ENCODE results near the gene CLTA. TPM values are rescaled to one million over a fixed set of nuclear protein-coding genes. Genes with fewer than 3 reads are reported as not detected.
A peak's percentile ranks its signal among the peaks of the same experiment; 100 is the strongest.

Gene CLTA
- total RNA-seq, 2 donors from 2014 or later: 86.8 to 91.6 TPM

- Mint-ChIP-seq H3K27ac (peak overlapping the region; percentile 95), H3K36me3 (ENCODE audit: insufficient read depth in 2 of 2) (peaks cover 2 to 22% of the 10 kb centered on the region in 2 donors), H3K4me3 (peak overlapping the region; percentile 20 to 81), H3K4me1 (ENCODE audit: low read depth) (peaks cover 54% of the 10 kb centered on the region), H3K9me3 (no peaks in the 10 kb centered on the region), H3K27me3 (ENCODE audit: low read depth) (no peaks in the 10 kb centered on the region)
- DNase-seq (no peak), ATAC-seq (replicated peaks in 1 of 2) (peak; percentile 70 to 74)
These were observed 16.9 kb downstream of the CLTA start for GRCh38 chr9:36207546-36208012.

- Mint-ChIP-seq H3K9me3 (no peaks in the 10 kb centered on the region), H3K4me1 (ENCODE audit: low read depth) (peaks cover 60% of the 10 kb centered on the region), H3K36me3 (ENCODE audit: insufficient read depth in 2 of 2) (peaks cover 2 to 22% of the 10 kb centered on the region in 2 donors), H3K27ac (peak overlapping the region; percentile 95), H3K4me3 (peak overlapping the region in 1 of 2 donors; percentile 73), H3K27me3 (ENCODE audit: low read depth) (no peaks in the 10 kb centered on the region)
- ATAC-seq (replicated peaks in 1 of 2) (peak in 1 of 2 donors; percentile 20), DNase-seq (no peak)
These were observed 18.0 kb downstream of the CLTA start for GRCh38 chr9:36208521-36209253.

GRCh38 chr9:36210722-36211121 is 20.0 kb downstream of the CLTA start:
- H3K27ac Mint-ChIP-seq: peak overlapping the region; percentile 63
- H3K4me3 Mint-ChIP-seq: no peak overlapping the region
- no peaks in the 10 kb centered on the region for H3K9me3 Mint-ChIP-seq
- H3K36me3 Mint-ChIP-seq (ENCODE audit: insufficient read depth in 2 of 2): peaks cover 2 to 16% of the 10 kb centered on the region in 2 donors
- no peaks in the 10 kb centered on the region for H3K27me3 Mint-ChIP-seq (ENCODE audit: low read depth)
- peaks cover 61% of the 10 kb centered on the region for H3K4me1 Mint-ChIP-seq (ENCODE audit: low read depth)
- DNase-seq: no peak
- ATAC-seq (replicated peaks in 1 of 2): no peak

- Mint-ChIP-seq H3K27ac (peak overlapping the region; percentile 12), H3K9me3 (no peaks in the 10 kb centered on the region), H3K36me3 (ENCODE audit: insufficient read depth in 2 of 2) (peaks cover 2 to 18% of the 10 kb centered on the region in 2 donors), H3K27me3 (ENCODE audit: low read depth) (no peaks in the 10 kb centered on the region), H3K4me3 (no peak overlapping the region), H3K4me1 (ENCODE audit: low read depth) (peaks cover 59% of the 10 kb centered on the region)
- DNase-seq (no peak), ATAC-seq (replicated peaks in 1 of 2) (no peak)
These were observed 20.8 kb downstream of the CLTA start for GRCh38 chr9:36211510-36211909.

GRCh38 chr9:36213387-36213786 is 22.7 kb downstream of the CLTA start:
- peaks cover 2 to 18% of the 10 kb centered on the region in 2 donors for H3K36me3 Mint-ChIP-seq (ENCODE audit: insufficient read depth in 2 of 2)
- no peaks in the 10 kb centered on the region for H3K27me3 Mint-ChIP-seq (ENCODE audit: low read depth)
- H3K9me3 Mint-ChIP-seq: no peaks in the 10 kb centered on the region
- ATAC-seq (replicated peaks in 1 of 2): no peak
- peaks cover 58% of the 10 kb centered on the region for H3K4me1 Mint-ChIP-seq (ENCODE audit: low read depth)
- DNase-seq: no peak
- H3K4me3 Mint-ChIP-seq: no peak overlapping the region
- H3K27ac Mint-ChIP-seq: peak overlapping the region; percentile 30

GRCh38 chr9:36213989-36214388 is 23.3 kb downstream of the CLTA start:
- ATAC-seq (replicated peaks in 1 of 2) (no peak), DNase-seq (no peak)
- H3K9me3 Mint-ChIP-seq: no peaks in the 10 kb centered on the region
- no peak overlapping the region for H3K27ac Mint-ChIP-seq
- H3K4me1 Mint-ChIP-seq (ENCODE audit: low read depth): peaks cover 58% of the 10 kb centered on the region
- H3K36me3 Mint-ChIP-seq (ENCODE audit: insufficient read depth in 2 of 2): peaks cover 2 to 20% of the 10 kb centered on the region in 2 donors
- no peak overlapping the region for H3K4me3 Mint-ChIP-seq
- no peaks in the 10 kb centered on the region for H3K27me3 Mint-ChIP-seq (ENCODE audit: low read depth)

GRCh38 chr9:36214571-36214970 is 23.9 kb downstream of the CLTA start:
- Mint-ChIP-seq H3K9me3 (no peaks in the 10 kb centered on the region), H3K4me1 (ENCODE audit: low read depth) (peaks cover 56% of the 10 kb centered on the region), H3K27me3 (ENCODE audit: low read depth) (no peaks in the 10 kb centered on the region), H3K36me3 (ENCODE audit: insufficient read depth in 2 of 2) (peaks cover 2 to 18% of the 10 kb centered on the region in 2 donors), H3K4me3 (no peak overlapping the region), H3K27ac (no peak overlapping the region)
- DNase-seq: no peak
- no peak for ATAC-seq (replicated peaks in 1 of 2)

GRCh38 chr9:36217256-36217968 is 26.7 kb downstream of the CLTA start:
- H3K27ac Mint-ChIP-seq: peak overlapping the region; percentile 81
- peak overlapping the region; percentile 39 to 44 for H3K4me3 Mint-ChIP-seq
- no peaks in the 10 kb centered on the region for H3K9me3 Mint-ChIP-seq
- no peak for ATAC-seq (replicated peaks in 1 of 2)
- peaks cover 3 to 24% of the 10 kb centered on the region in 2 donors for H3K36me3 Mint-ChIP-seq (ENCODE audit: insufficient read depth in 2 of 2)
- peaks cover 46% of the 10 kb centered on the region for H3K4me1 Mint-ChIP-seq (ENCODE audit: low read depth)
- DNase-seq: no peak
- no peaks in the 10 kb centered on the region for H3K27me3 Mint-ChIP-seq (ENCODE audit: low read depth)

GRCh38 chr9:36218011-36218410 is 27.3 kb downstream of the CLTA start:
- peak overlapping the region; percentile 81 for H3K27ac Mint-ChIP-seq

GRCh38 chr9:36218411-36218901 is 27.7 kb downstream of the CLTA start:
- peak; percentile 69 to 90 for ATAC-seq (replicated peaks in 1 of 2)
- Mint-ChIP-seq H3K36me3 (ENCODE audit: insufficient read depth in 2 of 2) (peaks cover 9 to 34% of the 10 kb centered on the region in 2 donors), H3K27me3 (ENCODE audit: low read depth) (no peaks in the 10 kb centered on the region), H3K27ac (peak overlapping the region; percentile 81), H3K4me3 (peak overlapping the region; percentile 39 to 44), H3K4me1 (ENCODE audit: low read depth) (peaks cover 40% of the 10 kb centered on the region), H3K9me3 (peaks cover 0 to 2% of the 10 kb centered on the region in 2 donors)
- DNase-seq: peak in 1 of 2 donors; percentile 11

More at GRCh38 chr9:36218011-36218410, 27.3 kb downstream of the CLTA start:
- Mint-ChIP-seq H3K9me3 (peaks cover 0 to 2% of the 10 kb centered on the region in 2 donors), H3K27me3 (ENCODE audit: low read depth) (no peaks in the 10 kb centered on the region), H3K4me3 (peak overlapping the region; percentile 39 to 44), H3K4me1 (ENCODE audit: low read depth) (peaks cover 45% of the 10 kb centered on the region), H3K36me3 (ENCODE audit: insufficient read depth in 2 of 2) (peaks cover 6 to 30% of the 10 kb centered on the region in 2 donors)
- ATAC-seq (replicated peaks in 1 of 2): peak in 1 of 2 donors; percentile 11
- DNase-seq: no peak

GRCh38 chr9:36221667-36222066 is 30.9 kb downstream of the CLTA start:
- no peak overlapping the region for H3K27ac Mint-ChIP-seq
- H3K27me3 Mint-ChIP-seq (ENCODE audit: low read depth): no peaks in the 10 kb centered on the region
- H3K36me3 Mint-ChIP-seq (ENCODE audit: insufficient read depth in 2 of 2): peaks cover 9 to 41% of the 10 kb centered on the region in 2 donors
- H3K4me3 Mint-ChIP-seq: no peak overlapping the region
- H3K9me3 Mint-ChIP-seq: peaks cover 0 to 2% of the 10 kb centered on the region in 2 donors
- H3K4me1 Mint-ChIP-seq (ENCODE audit: low read depth): peaks cover 27% of the 10 kb centered on the region
- ATAC-seq (replicated peaks in 1 of 2) (no peak), DNase-seq (no peak)

GRCh38 chr9:36222449-36222848 is 31.7 kb downstream of the CLTA start:
- Mint-ChIP-seq H3K4me1 (ENCODE audit: low read depth) (peaks cover 20% of the 10 kb centered on the region), H3K36me3 (ENCODE audit: insufficient read depth in 2 of 2) (peaks cover 9 to 37% of the 10 kb centered on the region in 2 donors), H3K27me3 (ENCODE audit: low read depth) (no peaks in the 10 kb centered on the region), H3K27ac (no peak overlapping the region), H3K4me3 (no peak overlapping the region), H3K9me3 (peaks cover 0 to 2% of the 10 kb centered on the region in 2 donors)
- ATAC-seq (replicated peaks in 1 of 2) (no peak), DNase-seq (no peak)

- H3K4me1 Mint-ChIP-seq (ENCODE audit: low read depth): no peaks in the 10 kb centered on the region
- ATAC-seq (replicated peaks in 1 of 2) (no peak), DNase-seq (no peak)
- H3K9me3 Mint-ChIP-seq: no peaks in the 10 kb centered on the region
- no peak overlapping the region for H3K4me3 Mint-ChIP-seq
- H3K36me3 Mint-ChIP-seq (ENCODE audit: insufficient read depth in 2 of 2): peaks cover 2 to 17% of the 10 kb centered on the region in 2 donors
- no peak overlapping the region for H3K27ac Mint-ChIP-seq
- no peaks in the 10 kb centered on the region for H3K27me3 Mint-ChIP-seq (ENCODE audit: low read depth)
These were observed 46.5 kb downstream of the CLTA start for GRCh38 chr9:36237230-36237629.
